H1 (cell line): Measurements from ENCODE around the gene IFT43. TPM values are rescaled to one million over a fixed set of nuclear protein-coding genes. Genes with fewer than 3 reads are reported as not detected.

ENCODE experiments used
- CTCF ChIP-seq, 3 experiments: IDR thresholded peaks; 1 replicate in 2 of 3; 2 replicates in 1 of 3; pipeline versions ENCODE4 v1.5.1 to v1.6.1; 2011; ENCODE audit warnings: low read length in 3 of 3, mild to moderate bottlenecking in 3 of 3, inconsistent platforms in 2 of 3, low read depth in 1 of 3, moderate library complexity in 1 of 3; ENCODE audit not compliant: insufficient read depth in 1 of 3; ENCODE audit errors: control extremely low read depth in 1 of 3
- ZNF274 ChIP-seq: IDR thresholded peaks from 2 replicates; pipeline ENCODE4 v1.7.0; 2012; ENCODE audit warnings: low read length, borderline replicate concordance; ENCODE audit errors: extremely low read depth
- polyA plus RNA-seq, 7 experiments: library from polyadenylated mRNA; depleted of rRNA in 3 of 7; stranded (reverse) in 5 of 7; unstranded in 2 of 7; fragments of >200 nt in 5 of 7; fragments of 200-250 nt in 2 of 7; gene quantifications; 1 replicate in 5 of 7; 2 replicates in 1 of 7; 4 replicates in 1 of 7; pipeline versions ENCODE4 v1.2.1 to v1.2.3, GENCODE V29; 2011 to 2013; ENCODE audit warnings: missing spikeins in 2 of 7, mixed read lengths in 2 of 7
- total RNA-seq: library from RNA; stranded (reverse); fragmentation: NEBNext Ultra II Directional; extraction: Animal tissue kit (Norgen Biotek cat#: 25700); gene quantifications from 2 replicates; pipeline ENCODE4 v1.2.1, GENCODE V29; 2021

Gene IFT43
- total and polyA plus RNA-seq, 2 of the 8 experiments (the other 6 are each of a cell fraction or from before 2014, with no cell fraction given) = 17.0 to 20.8 TPM

- TF ChIP-seq CTCF (IDR thresholded peaks at IDR 0.05; ENCODE audit: control extremely low read depth in 1 of 3, insufficient read depth in 1 of 3, low read depth in 1 of 3, low read length in 3 of 3) (no peak), ZNF274 (no peak)
- TF ChIP-seq, all 59 proteins: peak for 0
These were observed 113.5 kb downstream of the IFT43 start (continued) for GRCh38 chr14:76098916-76099675.
